Stimulated activated CD4-positive, alpha-beta T cell treated with anti-CD3 and anti-CD28 coated beads, Interleukin-1b, Interleukin-23, amount 100 ng/mL, for 1 hour (primary cell): Measurements from ENCODE around the gene OR4D9.
"Not testable (repeated sequence)": the region's sequence is repeated elsewhere in the genome, so short reads cannot be mapped to it uniquely, and the experiment has no call there.

Experiments used
- DNase-seq, 2 donors: peaks; one replicate each; pipeline ENCODE4 v3.0.0-alpha.2; 2020; ENCODE audit warnings: low read depth in 2 of 2

Gene OR4D9

GRCh38 chr11:59510941-59511589, at the start of gene OR4D9:
Gene OR4D9 (plus strand): TSS chr11:59511539. CDS start chr11:59514913, 3,374 bp downstream.
- DNase-seq = no peak

- no peak for DNase-seq
These were observed 48.1 kb upstream of the OR4D9 start for GRCh38 chr11:59463190-59463641.

- DNase-seq = no peak
These were observed 38.3 kb upstream of the OR4D9 start, which contains the start of gene OR4D10 for GRCh38 chr11:59473015-59473414. Gene OR4D10 (plus strand): TSS chr11:59473315. CDS start chr11:59477430, 4,115 bp downstream.

DNA sequence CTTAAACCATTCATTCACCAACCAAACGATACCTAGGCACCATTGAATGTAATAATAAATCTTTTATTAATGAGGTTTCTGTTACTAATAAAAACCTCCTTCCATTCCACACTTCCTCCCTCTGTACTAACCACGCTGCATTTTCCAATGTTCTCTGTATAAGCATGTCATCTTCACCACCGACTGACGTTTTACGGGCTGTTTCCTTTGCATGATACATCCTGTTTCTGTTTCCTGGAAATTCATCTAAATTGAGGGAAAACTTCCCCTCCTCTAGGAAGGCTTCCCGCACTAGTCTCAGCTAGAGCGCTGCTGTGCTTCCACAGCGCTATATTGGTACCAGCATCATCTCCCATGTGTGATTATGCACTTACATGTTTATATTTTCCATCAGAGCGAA, 36.2 kb upstream of the OR4D9 start:
- no peak for DNase-seq

DNA sequence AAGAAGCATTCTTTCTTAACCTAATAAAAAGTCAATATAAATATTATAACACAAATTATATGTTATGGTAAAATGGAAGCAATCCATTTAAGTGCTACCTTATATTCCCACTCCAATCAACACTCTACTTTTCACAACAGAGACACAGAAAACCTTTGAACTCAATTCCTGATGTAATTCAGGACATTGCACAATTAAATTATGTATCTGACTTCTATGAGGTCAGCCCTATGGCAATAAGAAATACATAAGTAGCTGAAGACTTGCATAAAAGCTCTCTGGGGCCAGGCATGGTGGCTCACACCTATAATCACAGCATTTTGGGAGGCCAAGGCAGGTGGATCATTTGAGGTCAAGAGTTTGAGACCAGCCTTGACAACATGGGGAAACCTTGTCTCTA, 31.4 kb upstream of the OR4D9 start:
- DNase-seq = no peak

- DNase-seq = no peak
These were observed 31.0 kb upstream of the OR4D9 start for GRCh38 chr11:59480359-59480758.

DNA sequence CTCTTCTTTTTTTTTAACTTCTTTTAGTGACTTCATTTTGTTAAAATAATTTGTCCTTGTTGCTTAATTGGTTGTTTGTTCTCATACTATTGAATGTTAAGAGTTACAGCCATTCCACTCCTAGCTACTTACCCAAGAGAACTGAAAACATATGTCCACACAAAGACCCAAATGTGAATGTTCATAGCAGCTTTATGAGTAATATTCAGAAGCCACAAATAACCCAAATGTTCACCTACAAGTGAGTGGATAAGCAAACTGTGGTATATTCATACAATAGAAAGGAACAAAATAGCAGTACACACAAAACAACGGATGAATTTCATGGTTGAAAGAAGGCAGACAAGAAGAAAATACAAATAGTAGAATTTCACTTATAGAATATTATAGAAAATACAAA, 9.4 kb upstream of the OR4D9 start:
- no peak for DNase-seq

- no peak for DNase-seq
These were observed 8.1 kb upstream of the OR4D9 start, which contains the start of gene OR4D11 for GRCh38 chr11:59503276-59503675. Gene OR4D11 (plus strand): TSS chr11:59503576. CDS start chr11:59503576, 0 bp downstream.

GRCh38 chr11:59511675-59512074, 336 bp downstream of the OR4D9 start:
- DNase-seq = no peak

- DNase-seq = not testable (repeated sequence)
These were observed 8.8 kb downstream of the OR4D9 start for GRCh38 chr11:59520139-59520538.

DNA sequence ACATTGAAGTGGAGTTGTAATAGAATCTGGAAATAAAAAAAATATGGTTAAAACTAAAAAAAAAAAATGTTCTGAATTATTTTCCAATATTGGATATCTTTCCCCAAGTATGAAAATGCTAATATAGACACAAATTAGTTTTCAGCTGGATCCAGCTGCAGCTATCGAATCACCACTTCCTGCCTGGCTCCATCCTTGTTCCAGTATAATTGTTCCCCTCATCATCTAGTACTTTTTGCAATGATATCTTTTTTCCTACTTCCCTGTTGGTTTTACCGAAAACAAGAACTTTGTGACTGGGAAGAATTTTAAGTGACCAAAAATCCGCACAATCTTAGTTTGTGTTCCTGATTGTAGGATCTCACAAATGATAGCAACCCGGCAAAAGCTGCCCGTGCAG, 9.4 kb downstream of the OR4D9 start:
- DNase-seq = no peak

- DNase-seq = no peak
These were observed 12.2 kb downstream of the OR4D9 start for GRCh38 chr11:59523541-59523940.

GRCh38 chr11:59528711-59529110, 17.4 kb downstream of the OR4D9 start:
- DNase-seq = no peak

DNA sequence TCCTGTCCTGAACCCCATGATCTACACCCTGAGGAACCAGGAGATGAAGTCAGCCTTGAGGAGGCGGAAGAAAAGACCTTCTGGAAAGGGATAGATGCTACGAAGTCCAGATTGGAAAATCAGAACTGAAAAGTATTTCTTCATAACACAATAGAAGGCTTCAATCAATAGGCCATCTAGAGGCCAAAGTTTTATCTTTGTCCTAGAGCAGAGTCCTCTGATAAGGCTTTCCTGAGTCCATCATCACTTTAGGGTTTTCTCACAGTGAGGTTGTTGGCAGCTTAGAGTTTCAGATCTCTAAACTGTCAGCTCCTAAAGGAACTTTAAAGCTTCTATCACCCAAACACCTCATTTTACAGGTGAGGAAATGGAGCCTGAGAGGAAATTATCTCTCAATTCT, 21.3 kb downstream of the OR4D9 start:
- DNase-seq = no peak

DNA sequence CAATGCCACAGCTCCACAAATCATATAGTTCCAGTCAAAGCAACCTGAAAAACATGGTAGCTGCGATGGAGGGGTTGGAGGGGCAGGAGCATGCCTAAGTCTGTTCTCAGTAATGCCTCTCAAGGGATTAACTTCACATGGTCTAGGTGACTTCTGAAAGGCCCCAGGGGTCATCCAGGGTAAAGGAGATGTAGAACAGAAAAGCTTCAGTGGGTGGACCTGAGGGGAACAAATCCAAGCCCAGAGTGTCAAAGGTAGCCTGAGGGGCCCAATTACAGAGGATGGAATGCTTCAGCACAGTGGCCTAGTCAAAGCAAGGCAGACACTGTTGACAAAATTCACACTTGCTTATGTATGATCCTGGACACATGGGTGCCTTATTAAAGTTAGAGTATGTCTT, 23.3 kb downstream of the OR4D9 start:
- DNase-seq = no peak

DNA sequence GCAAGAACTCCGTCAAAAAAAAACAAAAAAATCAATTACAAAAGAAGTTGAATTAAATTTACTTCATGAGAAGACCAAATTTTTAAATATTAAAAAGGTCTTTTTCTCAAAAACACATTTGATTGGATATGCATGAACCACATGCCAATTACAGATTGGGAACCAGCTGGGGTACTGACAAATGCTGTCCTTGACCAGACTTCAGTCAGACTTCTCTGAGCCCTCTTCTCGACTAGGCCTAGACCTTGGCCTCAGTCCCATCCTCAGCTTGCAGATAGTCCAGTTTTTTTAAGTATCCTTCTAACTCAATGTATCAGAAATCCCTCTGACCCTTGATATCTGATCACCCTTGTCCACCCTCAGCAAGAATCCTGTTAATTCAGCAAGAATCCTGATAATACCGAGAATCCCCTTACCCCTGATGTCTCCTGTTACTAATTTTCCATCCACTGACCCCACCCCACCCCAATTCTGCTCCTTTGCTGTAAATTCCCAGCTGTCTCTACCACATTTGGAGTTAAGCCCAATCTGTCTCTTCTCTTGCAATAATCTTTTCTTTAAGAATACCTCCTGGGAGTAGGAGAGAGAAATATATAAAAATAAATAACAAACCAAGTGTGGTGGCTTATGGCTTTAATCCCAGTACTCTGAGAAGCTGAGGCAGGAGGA, 30.9 kb downstream of the OR4D9 start:
- DNase-seq = no peak

GRCh38 chr11:59543713-59544112, 32.4 kb downstream of the OR4D9 start:
- DNase-seq = not testable (repeated sequence)

DNA sequence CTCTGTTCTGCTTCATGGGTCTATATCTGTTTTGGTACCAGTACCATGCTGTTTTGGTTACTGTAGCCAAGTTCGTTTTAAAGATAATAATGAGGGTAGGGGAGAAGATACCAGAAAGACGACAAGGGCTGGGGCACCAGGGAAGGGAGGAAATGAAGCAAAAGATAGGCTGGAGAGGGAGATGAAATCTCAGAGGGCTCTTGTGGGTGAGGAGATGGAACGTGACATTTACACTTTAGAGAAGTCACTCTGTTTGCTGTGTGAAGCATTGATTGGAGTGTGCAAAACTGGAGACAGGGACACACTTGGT, 33.5 kb downstream of the OR4D9 start:
- no peak for DNase-seq

DNA sequence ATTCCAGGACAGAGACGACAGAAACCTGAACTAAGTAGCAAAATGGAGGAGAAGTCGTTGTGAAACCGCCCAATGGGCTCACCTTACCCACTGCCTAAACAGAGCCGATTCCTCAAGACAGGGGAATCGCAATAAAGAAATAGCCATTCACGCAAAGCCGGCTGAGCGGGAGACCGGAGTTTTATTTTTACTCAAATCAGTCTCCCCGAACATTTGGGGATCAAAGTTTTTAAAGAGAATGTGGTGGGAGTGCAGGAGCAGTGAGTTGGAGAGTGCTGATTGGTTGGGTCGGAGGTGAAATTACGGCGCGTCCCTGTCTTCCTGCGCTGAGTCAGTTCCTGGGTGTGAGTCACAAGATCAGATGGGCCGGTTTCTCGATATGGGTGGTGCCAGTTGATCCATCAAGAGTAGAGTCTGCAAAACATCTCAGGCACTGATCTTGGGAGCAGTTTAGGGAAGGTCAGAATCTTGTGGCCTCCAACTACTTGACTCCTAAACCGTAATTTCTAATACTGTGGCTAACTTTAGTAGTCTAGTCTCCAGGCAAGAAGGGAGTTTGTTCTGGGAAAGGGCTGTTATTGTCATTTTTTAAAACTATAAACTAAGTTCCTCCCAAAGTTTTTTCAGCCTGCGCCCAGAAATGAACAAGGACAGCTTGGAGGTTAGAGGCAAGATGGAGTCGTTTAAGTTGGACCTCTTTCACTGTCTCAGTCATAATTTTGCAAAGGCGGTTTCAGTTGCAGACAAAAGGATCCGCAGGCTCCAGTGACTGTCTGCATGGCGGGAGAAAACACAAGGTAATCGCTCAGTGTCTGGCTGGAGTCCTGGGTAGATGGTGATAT, 34.1 kb downstream of the OR4D9 start:
- no peak for DNase-seq

- DNase-seq = not testable (repeated sequence)
These were observed 36.4 kb downstream of the OR4D9 start for GRCh38 chr11:59547605-59548308.

GRCh38 chr11:59548309-59548656, 36.9 kb downstream of the OR4D9 start:
- no peak for DNase-seq

- DNase-seq = peak; percentile 62 to 76
These were observed 39.1 kb downstream of the OR4D9 start for GRCh38 chr11:59550368-59550841.
